Transverse colon (tissue), 4 donors: ENCODE data around the gene MDH1B. TPM values are rescaled to one million over a fixed set of nuclear protein-coding genes. Genes with fewer than 3 reads are reported as not detected.
A peak's percentile ranks its signal among the peaks of the same experiment; 100 is the strongest.

Source experiments
- DNase-seq: peaks from one replicate; pipeline ENCODE4 v3.0.0-alpha.2; 2019
- H3K27ac ChIP-seq, 4 donors: fragments of 200-600 bp; sonication (generic); 2 replicates each; pipeline ENCODE4 v1.5.1; 2016 to 2018; ENCODE audit warnings: inconsistent platforms in 4 of 4
- H3K27me3 ChIP-seq: fragments of 200-600 bp; sonication (generic); 2 replicates; pipeline ENCODE4 v1.5.1; 2017; ENCODE audit warnings: inconsistent platforms
- H3K36me3 ChIP-seq, 4 donors: fragments of 200-600 bp; sonication (generic); 2 replicates each; pipeline ENCODE4 v1.5.1; 2017 to 2019; ENCODE audit warnings: inconsistent platforms in 4 of 4
- H3K4me1 ChIP-seq, 4 donors: fragments of 200-600 bp; sonication (generic); 2 replicates each; pipeline ENCODE4 v1.5.1; 2017 to 2020; ENCODE audit warnings: inconsistent platforms in 4 of 4
- H3K4me3 ChIP-seq, 4 donors: fragments of 200-600 bp; sonication (generic); 1 replicate in 1 of 4; 2 replicates in 3 of 4; pipeline versions ENCODE4 v1.5.1 to v1.6.1; 2017 to 2019; ENCODE audit warnings: inconsistent platforms in 4 of 4
- H3K9me3 ChIP-seq, 2 donors: fragments of 200-600 bp; sonication (generic); 2 replicates each; pipeline ENCODE4 v1.5.1; 2017 to 2019; ENCODE audit warnings: inconsistent platforms in 2 of 2
- CTCF ChIP-seq, 5 experiments: fragments of 200-600 bp in 3 of 5; fragments of 450-650 bp in 2 of 5; sonication (generic) in 3 of 5; IDR thresholded peaks; 1 replicate in 2 of 5; 2 replicates in 3 of 5; pipeline ENCODE4 v1.5.1; 2016 to 2017; ENCODE audit warnings: antibody characterized with exemption in 5 of 5, inconsistent platforms in 3 of 5, mild to moderate bottlenecking in 2 of 5, moderate library complexity in 1 of 5
- EP300 ChIP-seq: sonication (generic); formaldehyde crosslinking; IDR thresholded peaks from one replicate; pipeline ENCODE4 v1.6.1; 2017; ENCODE audit warnings: antibody characterized with exemption, low read depth
- POLR2A ChIP-seq: fragments of 450-650 bp; IDR thresholded peaks from one replicate; pipeline ENCODE4 v1.6.1; 2016; ENCODE audit warnings: antibody characterized with exemption, mild to moderate bottlenecking, moderate library complexity
- POLR2AphosphoS5 ChIP-seq, 3 donors: sonication (generic); formaldehyde crosslinking; IDR thresholded peaks; one replicate each; pipeline ENCODE4 v1.6.1; 2016; ENCODE audit warnings: antibody characterized with exemption in 3 of 3
- WGBS, 2 donors: methylation state at CpG; one replicate each; pipeline ENCODE4 v1.1.5; 2018; ENCODE audit warnings: low coverage in 1 of 2; 5-methylcytosine and 5-hydroxymethylcytosine counted together
- in situ Hi-C, 4 donors: fragments of 200-750 bp; cut with MboI; loops; one replicate each; pipeline versions ENCODE4 v1.15.0 to v1.15.1; 2017; ENCODE audit warnings: low sequenced_read_pairs in 3 of 4, low pct_ligation_motif_present in 1 of 4, low pct_unique_long_range_greater_than_20kb in 1 of 4
- intact Hi-C: fragments of 100-400 bp; cut with DNase I; formaldehyde crosslinking; loops from one replicate; pipeline ENCODE4 v1.15.1; 2023; ENCODE audit warnings: low total_unique reads
- total RNA-seq, 4 donors: library from RNA; depleted of rRNA; stranded (reverse); fragments of >200 nt; gene quantifications; one replicate each; pipeline ENCODE4 v1.1.0, GENCODE V29; 2016

Gene MDH1B
- total RNA-seq, 4 donors from 2014 or later = 0.55 to 365 (median 0.79) TPM; not detected in 1

GRCh38 chr2:206776432-206776831, 11.3 kb upstream of the MDH1B start:
- no peaks in the 10 kb centered on the region for H3K27me3 ChIP-seq
- in situ Hi-C loops = loop anchor here in 1 of 4 donors (10.0 kb wide), 1 partner anchor 82 kb away; no protein-coding TSS in a partner anchor
- no peak for DNase-seq
- TF ChIP-seq CTCF (IDR thresholded peaks at IDR 0.05) (no peak), POLR2A (no peak), EP300 (no peak), POLR2AphosphoS5 (IDR thresholded peaks at IDR 0.05) (no peak)
- H3K4me1 ChIP-seq = no peaks in the 10 kb centered on the region
- peaks cover 0 to 80% (median 28%) of the 10 kb centered on the region in 4 donors for H3K36me3 ChIP-seq
- no peak overlapping the region for H3K4me3 ChIP-seq
- H3K27ac ChIP-seq = no peak overlapping the region
- peaks cover 7 to 11% of the 10 kb centered on the region in 2 donors for H3K9me3 ChIP-seq
- intact Hi-C loops = no loop called here

- Histone ChIP-seq H3K27me3 (no peaks in the 10 kb centered on the region), H3K9me3 (peaks cover 7 to 11% of the 10 kb centered on the region in 2 donors), H3K27ac (no peak overlapping the region), H3K4me1 (no peaks in the 10 kb centered on the region), H3K4me3 (no peak overlapping the region), H3K36me3 (peaks cover 0 to 79% (median 26%) of the 10 kb centered on the region in 4 donors)
- TF ChIP-seq POLR2AphosphoS5 (IDR thresholded peaks at IDR 0.05) (no peak), EP300 (no peak), CTCF (IDR thresholded peaks at IDR 0.05) (no peak), POLR2A (no peak)
- 100% methylated on average over 1 of the region's 1 CpG for WGBS, 2 donors
- in situ Hi-C loops = loop anchor here in 2 of 4 donors (10.0 to 25.0 kb wide), 2 partner anchors 80 to 1487 kb away; partner anchors contain the start of genes IDH1 (in 1 of the 2) and PIKFYVE (in 1 of the 2)
- intact Hi-C loops = no loop called here
- DNase-seq = no peak
Measured at GRCh38 chr2:206774871-206775270, 9.7 kb upstream of the MDH1B start.

- in situ Hi-C loops = loop anchor here in 1 of 4 donors (25.0 kb wide), 1 partner anchor 1496 kb away; the partner anchor contains the start of genes IDH1 and PIKFYVE
- intact Hi-C loops = no loop called here
- TF ChIP-seq POLR2AphosphoS5 (IDR thresholded peaks at IDR 0.05) = no peak
- no peak for TF ChIP-seq CTCF (IDR thresholded peaks at IDR 0.05)
- no peak for TF ChIP-seq POLR2A
- TF ChIP-seq EP300 = no peak
- Histone ChIP-seq H3K27me3 (no peaks in the 10 kb centered on the region), H3K36me3 (peaks cover 0 to 8% (median 3%) of the 10 kb centered on the region in 4 donors), H3K4me1 (peaks cover 0 to 39% (median 15%) of the 10 kb centered on the region in 4 donors), H3K4me3 (peak overlapping the region; percentile 54 to 90 (median 78)), H3K27ac (peak overlapping the region; percentile 81 to 91 (median 86)), H3K9me3 (no peaks in the 10 kb centered on the region)
- WGBS, 2 donors = 39 to 55% methylated on average over 8 to 12 of the region's 12 CpGs
- DNase-seq = no peak
Measured at GRCh38 chr2:206766057-206766930, 1.2 kb upstream of the MDH1B start.

- H3K27ac ChIP-seq = peak overlapping the region; percentile 81 to 91 (median 86)
- WGBS, 2 donors = 13 to 24% methylated on average over 5 to 18 of the region's 18 CpGs
Measured at GRCh38 chr2:206764673-206765241, 371 bp downstream of the MDH1B start.

More at GRCh38 chr2:206764673-206765241, 371 bp downstream of the MDH1B start:
- DNase-seq = no peak
- H3K27me3 ChIP-seq = no peaks in the 10 kb centered on the region
- H3K4me3 ChIP-seq = peak overlapping the region; percentile 54 to 90 (median 78)
- in situ Hi-C loops (loop anchor here in 1 of 4 donors (25.0 kb wide), 1 partner anchor 1498 kb away; the partner anchor contains the start of genes IDH1 and PIKFYVE), intact Hi-C loops (no loop called here)
- TF ChIP-seq POLR2AphosphoS5 (IDR thresholded peaks at IDR 0.05) = no peak
- no peak for TF ChIP-seq POLR2A
- no peak for TF ChIP-seq CTCF (IDR thresholded peaks at IDR 0.05)
- TF ChIP-seq EP300 = no peak
- H3K9me3 ChIP-seq = no peaks in the 10 kb centered on the region
- peaks cover 0 to 39% (median 15%) of the 10 kb centered on the region in 4 donors for H3K4me1 ChIP-seq
- no peaks in the 10 kb centered on the region for H3K36me3 ChIP-seq
